ENCODE measurements around the gene ATP5PD.

The ATP5PD gene

GRCh38 chr17:75064867-75065561, 18.2 kb upstream of the ATP5PD start:
- no peak for TF ChIP-seq CTCF (IDR thresholded peaks at IDR 0.05; ENCODE audit: low read depth, low read length)
- H3K4me3 ChIP-seq (replicated peaks in 1 of 2; ENCODE audit: low read depth in 2 of 2, low read length in 2 of 2): no peak overlapping the region
- DNase-seq (ENCODE audit: low read depth in 2 of 2): no peak

- H3K4me3 ChIP-seq (replicated peaks in 1 of 2; ENCODE audit: low read depth in 2 of 2, low read length in 2 of 2): no peak overlapping the region
- TF ChIP-seq CTCF (IDR thresholded peaks at IDR 0.05; ENCODE audit: low read depth, low read length): no peak
- DNase-seq (ENCODE audit: low read depth in 2 of 2): no peak
Measured at GRCh38 chr17:75064460-75064859, 17.7 kb upstream of the ATP5PD start.

GRCh38 chr17:75064040-75064439, 17.3 kb upstream of the ATP5PD start:
- no peak for TF ChIP-seq CTCF (IDR thresholded peaks at IDR 0.05; ENCODE audit: low read depth, low read length)
- no peak for DNase-seq (ENCODE audit: low read depth in 2 of 2)
- no peak overlapping the region for H3K4me3 ChIP-seq (replicated peaks in 1 of 2; ENCODE audit: low read depth in 2 of 2, low read length in 2 of 2)

DNA sequence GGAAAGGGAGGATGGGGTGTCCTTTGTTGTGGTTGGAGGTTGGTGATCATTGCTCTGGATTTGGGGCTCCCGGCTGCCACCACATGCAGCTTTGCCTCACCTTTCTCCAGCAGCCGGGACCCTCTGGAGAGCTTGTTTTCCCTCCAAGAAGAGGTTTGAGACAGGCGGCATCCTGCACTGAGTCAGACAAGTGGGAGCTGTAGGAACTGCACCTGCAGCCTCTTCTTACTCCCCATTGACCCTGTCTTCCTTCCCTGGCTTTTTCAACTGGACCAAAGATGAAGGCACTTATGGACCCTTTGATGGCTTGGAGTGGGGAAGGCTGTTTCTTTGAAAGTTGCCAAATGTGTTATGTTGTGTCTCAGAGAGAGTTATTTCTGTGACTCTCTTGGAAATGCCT, 16.9 kb upstream of the ATP5PD start:
- no peak for DNase-seq (ENCODE audit: low read depth in 2 of 2)
- no peak for TF ChIP-seq CTCF (IDR thresholded peaks at IDR 0.05; ENCODE audit: low read depth, low read length)
- no peak overlapping the region for H3K4me3 ChIP-seq (replicated peaks in 1 of 2; ENCODE audit: low read depth in 2 of 2, low read length in 2 of 2)

GRCh38 chr17:75063201-75063600, 16.4 kb upstream of the ATP5PD start:
- TF ChIP-seq CTCF (IDR thresholded peaks at IDR 0.05; ENCODE audit: low read depth, low read length): no peak
- H3K4me3 ChIP-seq (replicated peaks in 1 of 2; ENCODE audit: low read depth in 2 of 2, low read length in 2 of 2): no peak overlapping the region
- no peak for DNase-seq (ENCODE audit: low read depth in 2 of 2)

GRCh38 chr17:75061618-75062017, 14.8 kb upstream of the ATP5PD start:
- TF ChIP-seq CTCF (IDR thresholded peaks at IDR 0.05; ENCODE audit: low read depth, low read length): no peak
- no peak overlapping the region for H3K4me3 ChIP-seq (replicated peaks in 1 of 2; ENCODE audit: low read depth in 2 of 2, low read length in 2 of 2)
- no peak for DNase-seq (ENCODE audit: low read depth in 2 of 2)

- DNase-seq (ENCODE audit: low read depth in 2 of 2): no peak
- no peak for TF ChIP-seq CTCF (IDR thresholded peaks at IDR 0.05; ENCODE audit: low read depth, low read length)
- H3K4me3 ChIP-seq (replicated peaks in 1 of 2; ENCODE audit: low read depth in 2 of 2, low read length in 2 of 2): no peak overlapping the region
Measured at GRCh38 chr17:75061055-75061438, 14.3 kb upstream of the ATP5PD start.
